ENCODE data around the gene GPT2.
"Not testable (repeated sequence)": the region's sequence is repeated elsewhere in the genome, so short reads cannot be mapped to it uniquely, and the experiment has no call there.

The GPT2 gene

DNA sequence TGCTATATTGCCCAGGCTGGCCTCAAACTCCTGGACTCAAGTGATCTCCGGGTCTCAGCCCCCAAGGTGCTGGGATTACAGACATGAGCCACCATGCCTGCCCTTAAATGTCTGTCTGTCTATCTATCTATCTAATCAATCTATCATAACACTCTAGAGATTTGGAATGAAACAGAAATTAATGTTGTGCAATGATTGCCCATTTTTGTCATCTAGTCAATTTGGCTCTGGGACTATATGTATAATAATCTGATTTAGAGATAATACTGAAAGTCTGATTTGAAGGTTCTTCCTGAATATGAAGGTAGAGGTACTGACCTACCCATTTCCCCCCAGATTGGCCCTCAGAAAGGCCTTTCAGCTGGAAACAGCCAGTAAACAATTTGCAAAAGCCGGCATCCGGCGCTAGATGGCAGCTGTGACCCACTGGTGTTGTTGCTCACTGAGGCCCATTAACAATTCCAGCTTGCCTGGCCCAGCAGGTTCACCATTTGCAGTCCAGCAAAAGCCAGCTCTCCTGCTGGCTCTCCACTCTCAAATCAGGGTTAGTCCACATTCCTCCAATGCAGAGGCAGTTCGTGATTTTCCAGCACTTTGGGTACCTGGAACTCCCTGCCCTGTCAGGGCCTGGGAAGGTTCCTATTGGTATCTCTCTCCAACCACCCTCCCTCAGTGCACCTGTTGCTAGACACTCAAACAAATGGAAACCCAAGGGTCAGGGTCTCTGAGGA, 30.3 kb upstream of the GPT2 start:
- peak; percentile 53 for DNase-seq (ENCODE audit: insufficient read length, low spot score)
- TF ChIP-seq POLR2A (IDR thresholded peaks at IDR 0.05; ENCODE audit: low read depth, low read length) = no peak
- no peak for FAIRE-seq

DNA sequence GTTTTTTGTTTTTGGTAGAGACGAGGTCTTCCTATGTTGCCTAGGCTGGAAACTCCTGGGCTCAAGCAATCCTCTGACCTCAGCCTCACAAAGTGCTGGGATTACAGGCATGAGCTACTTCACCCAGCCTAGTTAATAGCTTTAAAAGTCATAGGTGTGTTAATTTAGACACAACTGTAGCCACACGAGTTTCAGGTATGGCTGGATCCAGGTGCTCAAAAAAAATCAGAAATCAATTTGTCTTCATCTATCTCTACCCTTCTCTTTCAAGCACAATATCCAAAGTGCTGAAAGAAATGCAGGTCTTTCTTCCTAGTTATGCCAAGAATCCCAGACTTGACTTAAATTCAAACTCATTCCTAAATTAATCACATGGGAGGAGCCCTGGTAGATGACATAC, 29.3 kb upstream of the GPT2 start:
- FAIRE-seq (no peak), DNase-seq (ENCODE audit: insufficient read length, low spot score) (no peak)
- TF ChIP-seq POLR2A (IDR thresholded peaks at IDR 0.05; ENCODE audit: low read depth, low read length) = no peak

DNA sequence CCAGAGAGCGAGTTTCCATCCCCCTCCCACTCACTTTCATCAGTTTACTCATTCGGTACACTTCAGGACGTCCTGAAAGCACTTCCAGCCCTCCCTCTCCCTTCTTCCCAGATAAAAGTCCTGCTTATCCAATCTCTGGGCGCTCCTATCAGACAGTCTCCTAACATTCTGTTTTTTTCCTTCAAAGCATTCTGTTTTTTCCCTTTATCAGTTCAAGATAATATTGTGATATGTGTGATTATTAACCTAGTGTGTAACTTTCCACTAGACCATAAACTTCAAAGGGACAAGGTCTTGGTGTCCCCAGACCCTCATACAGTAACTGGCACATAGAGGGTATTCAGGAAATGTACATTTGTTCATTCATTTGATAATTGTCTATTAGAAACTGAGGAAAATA, 28.8 kb upstream of the GPT2 start:
- FAIRE-seq = no peak

DNA sequence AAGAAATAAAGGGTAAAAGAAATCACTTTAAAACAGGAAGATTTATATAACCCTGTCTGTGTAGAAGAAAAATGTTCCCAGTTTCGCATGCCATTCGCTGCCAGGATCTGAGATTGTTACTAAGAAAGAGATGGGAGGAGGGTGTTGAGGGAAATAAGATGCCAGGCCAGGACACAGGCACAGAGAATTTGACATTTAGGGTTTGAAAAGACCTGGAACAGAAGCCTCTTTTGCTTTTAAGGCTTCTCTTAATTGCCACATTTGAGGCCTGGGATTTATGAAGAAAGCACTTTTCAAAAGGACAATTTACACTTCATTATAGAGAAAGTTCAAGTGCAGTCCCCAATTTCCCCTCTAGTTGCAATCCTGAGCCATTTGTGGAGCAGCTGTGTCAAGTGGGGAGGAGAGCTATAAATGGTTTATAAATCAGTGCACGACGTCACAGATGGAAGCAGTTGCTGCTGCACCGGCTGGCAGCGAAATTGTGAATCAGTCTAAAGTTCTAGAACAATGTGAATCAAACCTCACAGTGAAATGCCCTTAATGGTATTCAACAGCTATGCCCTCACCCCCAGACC, 26.7 kb upstream of the GPT2 start:
- peak; percentile 38 for FAIRE-seq
- peak; percentile 55 for DNase-seq (ENCODE audit: insufficient read length, low spot score)

More for the DNA sequence above, 28.8 kb upstream of the GPT2 start:
- DNase-seq (ENCODE audit: insufficient read length, low spot score) = no peak
- TF ChIP-seq POLR2A (IDR thresholded peaks at IDR 0.05; ENCODE audit: low read depth, low read length) = no peak

DNA sequence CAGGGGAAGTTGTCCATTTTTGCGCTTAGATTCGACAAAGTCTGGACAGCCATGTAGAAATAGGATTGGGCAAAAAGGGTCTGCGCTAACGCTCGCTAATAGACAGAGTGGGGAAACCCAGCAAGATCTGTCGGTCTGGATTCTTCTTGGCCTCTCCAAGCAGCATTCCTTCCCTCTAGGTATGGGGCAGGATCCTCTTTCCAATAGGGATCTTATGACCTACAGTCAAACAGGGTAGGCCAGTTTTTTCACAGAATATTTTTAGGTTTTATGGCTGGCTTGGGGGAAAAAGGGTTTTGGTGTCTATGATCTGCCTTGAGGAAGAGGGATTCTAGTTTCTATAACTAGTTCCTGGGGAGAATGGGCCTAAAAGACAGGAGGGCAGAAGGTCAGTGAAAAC, 26.0 kb upstream of the GPT2 start:
- FAIRE-seq (no peak), DNase-seq (ENCODE audit: insufficient read length, low spot score) (no peak)
- no peak for TF ChIP-seq POLR2A (IDR thresholded peaks at IDR 0.05; ENCODE audit: low read depth, low read length)

More for the DNA sequence above, 26.7 kb upstream of the GPT2 start:
- TF ChIP-seq POLR2A (IDR thresholded peaks at IDR 0.05; ENCODE audit: low read depth, low read length) = no peak

DNA sequence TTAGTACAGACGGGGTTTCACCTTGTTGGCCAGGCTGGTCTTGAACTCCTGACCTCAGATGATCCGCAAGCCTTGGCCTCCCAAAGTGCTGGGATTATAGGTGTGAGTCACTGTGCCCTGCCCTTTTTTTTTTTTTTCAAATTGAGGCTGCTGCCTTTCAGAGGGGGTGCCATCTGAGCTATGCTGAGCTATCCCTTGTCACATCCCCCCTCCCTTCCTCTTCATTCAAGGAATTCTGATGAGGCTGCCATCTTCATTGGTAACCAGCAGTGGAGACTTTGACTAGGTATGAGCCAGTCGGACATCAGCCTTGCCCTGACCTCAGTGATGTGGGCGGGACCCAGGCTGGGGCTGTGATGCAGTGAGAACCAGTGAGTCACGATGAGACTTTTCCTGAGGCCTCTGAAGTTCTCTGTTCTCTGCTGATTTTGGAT, 24.4 kb upstream of the GPT2 start:
- FAIRE-seq = peak; percentile 88
- peak; percentile 84 for DNase-seq (ENCODE audit: insufficient read length, low spot score)

DNA sequence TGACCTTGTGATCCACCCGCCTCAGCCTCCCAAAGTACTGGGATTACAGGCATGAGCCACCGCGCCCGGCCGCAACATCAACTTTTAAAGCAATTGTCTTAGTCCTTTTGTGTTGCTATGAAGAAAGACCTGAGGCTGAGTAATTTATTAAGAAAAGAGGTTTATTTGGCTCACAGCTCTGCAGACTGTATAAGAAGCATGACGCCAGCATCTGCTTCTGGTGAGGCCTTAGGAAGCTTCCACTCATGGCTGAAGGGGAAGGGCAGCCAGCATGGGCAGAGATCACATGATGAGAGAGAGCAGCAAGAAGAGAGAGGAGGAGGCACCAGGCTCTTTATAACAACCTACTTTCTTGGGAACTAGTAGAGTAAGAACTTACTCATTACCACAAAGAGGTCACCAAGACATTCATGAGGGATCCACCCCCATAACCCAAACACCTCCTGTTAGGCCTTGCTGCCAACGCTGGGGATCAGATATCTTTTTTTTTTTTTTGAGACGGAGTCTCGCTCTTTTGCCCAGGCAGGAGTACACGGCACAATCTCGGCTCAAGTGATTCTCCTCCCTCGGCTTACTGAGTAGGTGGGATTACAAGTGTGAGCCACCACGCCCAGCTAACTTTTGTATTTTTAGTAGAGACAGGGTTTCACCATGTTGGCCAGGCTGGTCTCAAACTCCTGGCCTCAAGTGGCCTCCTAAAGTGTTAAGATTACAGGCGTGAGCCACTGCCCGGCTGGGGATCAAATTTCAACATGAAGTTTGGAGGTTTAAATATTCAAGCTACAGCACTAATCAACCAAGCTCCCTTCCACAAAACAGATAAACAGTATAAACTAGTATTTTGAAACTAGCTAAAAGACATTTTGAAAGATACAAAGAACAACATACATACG, 21.4 kb upstream of the GPT2 start:
- TF ChIP-seq POLR2A (IDR thresholded peaks at IDR 0.05; ENCODE audit: low read depth, low read length) = no peak
- DNase-seq (ENCODE audit: insufficient read length, low spot score) = no peak
- FAIRE-seq = no peak

More for the DNA sequence above, 24.4 kb upstream of the GPT2 start:
- TF ChIP-seq POLR2A (IDR thresholded peaks at IDR 0.05; ENCODE audit: low read depth, low read length) = no peak

DNA sequence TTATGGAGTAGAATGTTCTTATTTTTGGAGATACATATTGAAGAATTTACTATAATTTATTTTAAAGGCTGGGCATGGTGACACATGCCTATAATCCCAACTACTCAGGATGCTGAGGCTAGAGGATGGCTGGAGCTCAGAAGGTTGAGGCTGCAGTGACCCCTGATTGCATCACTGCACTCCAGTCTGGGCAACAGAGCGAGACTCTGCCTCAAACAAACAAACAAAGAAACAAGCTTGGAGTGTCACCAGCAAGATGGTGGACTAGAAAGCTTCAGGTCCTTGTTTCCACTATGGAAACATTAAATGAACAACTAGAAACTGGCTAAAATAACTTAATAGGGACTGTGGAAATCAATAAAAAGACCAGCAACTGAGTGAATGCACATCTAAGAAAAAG, 17.9 kb upstream of the GPT2 start:
- FAIRE-seq = no peak
- TF ChIP-seq POLR2A (IDR thresholded peaks at IDR 0.05; ENCODE audit: low read depth, low read length) = no peak
- no peak for DNase-seq (ENCODE audit: insufficient read length, low spot score)

DNA sequence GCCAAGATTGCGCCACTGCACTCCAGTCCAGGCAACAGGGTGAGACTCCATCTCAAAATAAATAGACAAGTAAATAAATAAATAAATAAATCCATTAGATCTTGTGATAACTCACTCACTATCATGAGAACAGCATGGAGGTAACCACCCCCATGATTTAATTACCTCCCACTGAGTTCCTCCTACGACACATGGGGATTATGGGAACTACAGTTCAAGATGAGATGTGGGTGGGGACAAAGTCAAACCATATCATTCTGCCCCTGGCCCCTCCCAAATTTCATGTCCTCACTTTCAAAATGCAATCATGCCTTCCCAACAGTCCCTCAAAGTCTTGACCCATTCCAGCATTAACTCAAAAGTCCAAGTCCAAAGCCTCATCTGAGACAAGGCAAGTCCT, 16.7 kb upstream of the GPT2 start:
- DNase-seq (ENCODE audit: insufficient read length, low spot score); FAIRE-seq: not testable (repeated sequence)

DNA sequence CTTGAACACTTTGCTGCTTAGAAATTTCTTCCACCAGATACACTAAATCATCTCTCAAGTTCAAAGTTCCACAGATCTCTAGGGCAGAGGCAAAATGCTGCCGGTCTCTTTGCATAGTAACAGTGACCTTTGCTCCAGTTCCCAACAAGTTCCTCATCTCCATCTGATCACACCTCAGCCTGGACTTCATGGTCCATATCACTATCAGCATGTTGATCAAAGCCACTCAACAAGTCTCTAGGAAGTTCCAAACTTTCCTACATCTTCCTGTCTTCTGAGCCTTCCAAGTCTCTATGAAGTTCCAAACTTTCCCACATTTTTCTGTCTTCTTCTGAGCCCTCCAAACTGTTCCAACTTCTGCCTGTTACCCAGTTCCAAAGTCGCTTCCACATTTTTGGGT, 15.3 kb upstream of the GPT2 start:
- DNase-seq (ENCODE audit: insufficient read length, low spot score); FAIRE-seq: not testable (repeated sequence)

DNA sequence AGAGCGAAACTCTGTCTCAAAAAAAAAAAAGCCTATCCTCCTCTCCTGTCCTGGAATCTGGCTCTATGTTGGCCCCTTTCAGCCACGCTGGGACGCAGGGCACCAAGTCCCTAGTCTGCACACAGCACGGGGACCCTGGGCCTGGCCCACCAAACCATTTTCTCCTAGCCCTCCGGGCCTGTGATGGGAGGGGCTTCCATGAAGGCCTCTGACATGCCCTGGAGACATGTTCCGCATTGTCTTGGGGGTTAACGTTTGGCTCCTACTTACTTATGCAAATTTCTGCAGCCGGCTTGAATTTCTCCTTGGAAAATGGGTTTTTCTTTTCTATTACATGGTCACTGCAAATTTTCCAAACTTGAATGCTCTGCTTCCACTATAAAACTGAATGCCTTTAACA, 12.6 kb upstream of the GPT2 start:
- no peak for TF ChIP-seq POLR2A (IDR thresholded peaks at IDR 0.05; ENCODE audit: low read depth, low read length)
- no peak for DNase-seq (ENCODE audit: insufficient read length, low spot score)
- FAIRE-seq = no peak

DNA sequence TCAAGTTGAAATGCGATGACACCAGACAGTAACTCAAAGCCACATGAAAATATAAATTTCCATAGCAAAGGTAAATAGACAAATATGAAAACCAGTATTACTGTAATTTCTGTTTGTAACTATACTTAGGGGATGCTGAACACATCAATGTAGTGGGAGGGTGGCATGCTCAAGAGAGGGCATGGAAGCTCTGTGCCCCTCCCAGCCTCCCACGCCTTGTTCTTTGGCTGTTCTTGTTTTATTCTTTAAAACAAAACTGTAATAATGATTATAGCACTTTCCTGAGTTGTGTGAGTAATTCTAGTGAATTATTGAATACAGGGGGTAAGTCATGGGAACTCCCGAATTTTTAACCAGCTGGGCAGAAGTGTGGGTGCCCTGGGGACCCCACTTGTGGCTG, 11.0 kb upstream of the GPT2 start:
- DNase-seq (ENCODE audit: insufficient read length, low spot score) = no peak
- FAIRE-seq = no peak
- TF ChIP-seq POLR2A (IDR thresholded peaks at IDR 0.05; ENCODE audit: low read depth, low read length) = no peak

DNA sequence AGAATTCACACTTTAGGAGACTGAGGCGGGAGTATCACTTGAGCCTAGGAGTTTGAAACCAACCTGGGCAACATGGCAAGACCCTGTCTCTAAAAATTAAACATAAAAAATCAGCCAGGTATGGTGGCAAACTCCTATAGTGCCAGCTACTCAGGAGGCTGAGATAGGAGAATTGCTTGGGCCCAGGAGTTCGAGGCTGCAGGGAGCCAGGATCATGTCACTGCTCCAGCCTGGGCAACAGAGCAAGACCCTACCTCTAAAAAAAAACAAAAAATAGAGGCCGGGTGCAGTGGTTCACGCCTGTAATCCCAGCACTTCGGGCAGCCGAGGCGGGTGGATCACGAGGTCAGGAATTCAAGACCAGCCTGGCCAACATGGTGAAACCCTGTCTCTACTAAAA, 8.9 kb upstream of the GPT2 start:
- DNase-seq (ENCODE audit: insufficient read length, low spot score) (no peak), FAIRE-seq (no peak)
- no peak for TF ChIP-seq POLR2A (IDR thresholded peaks at IDR 0.05; ENCODE audit: low read depth, low read length)

DNA sequence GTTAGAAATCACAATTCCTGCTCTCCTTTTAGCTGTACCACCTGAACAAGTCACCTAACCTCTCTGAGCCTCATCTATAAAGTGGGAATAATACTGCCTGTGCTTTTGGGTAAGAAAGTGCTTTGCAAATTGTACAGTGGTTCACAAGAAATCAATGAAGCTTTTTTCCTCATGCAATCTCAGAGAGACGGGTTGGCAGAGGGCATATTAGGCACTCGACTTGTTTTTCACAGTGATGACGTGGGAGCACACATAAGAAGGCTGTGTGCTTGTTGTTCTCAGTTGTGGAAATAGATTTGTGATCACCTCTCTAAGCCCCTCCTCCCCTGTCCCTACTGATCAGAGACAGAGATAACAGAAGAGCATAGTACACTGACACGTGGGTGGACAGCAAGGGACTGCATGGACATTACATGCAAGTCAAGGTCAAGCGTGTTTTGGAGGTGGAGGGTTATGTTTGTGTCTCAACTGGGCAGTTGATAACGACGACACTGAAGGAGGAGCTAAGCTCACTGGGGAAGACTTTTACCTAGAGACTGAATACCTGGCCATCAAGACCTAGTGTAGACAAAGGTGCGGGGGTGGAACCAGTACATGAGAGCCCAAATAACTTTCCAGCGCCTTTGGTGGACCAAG, 1.7 kb upstream of the GPT2 start:
- FAIRE-seq (no peak), DNase-seq (ENCODE audit: insufficient read length, low spot score) (no peak)

More for the DNA sequence above, 1.7 kb upstream of the GPT2 start:
- TF ChIP-seq POLR2A (IDR thresholded peaks at IDR 0.05; ENCODE audit: low read depth, low read length) = no peak

Data from H54 (cell line).